ENCODE results near the gene MYO3B. TPM values are rescaled to one million over a fixed set of nuclear protein-coding genes. Genes with fewer than 3 reads are reported as not detected.

MYO3B gene
- total RNA-seq, 1 donor from 2014 or later = not detected

- Mint-ChIP-seq H3K27ac (no peak overlapping the region), H3K9me3 (no peaks in the 10 kb centered on the region), H3K27me3 (peaks cover 4% of the 10 kb centered on the region), H3K4me1 (no peaks in the 10 kb centered on the region), H3K4me3 (no peak overlapping the region), H3K36me3 (ENCODE audit: low read depth) (no peaks in the 10 kb centered on the region)
- ChIA-PET POLR2A (no interaction called here), CTCF (no interaction called here)
- no peak for DNase-seq
- no peak for TF ChIP-seq CTCF (IDR thresholded peaks at IDR 0.05)
- intact Hi-C loops (cut with micrococcal nuclease) = no loop called here
- no peak for ATAC-seq (ENCODE audit: low read depth)
Measured at GRCh38 chr2:170247333-170247732, 69.4 kb downstream of the MYO3B start.

DNA sequence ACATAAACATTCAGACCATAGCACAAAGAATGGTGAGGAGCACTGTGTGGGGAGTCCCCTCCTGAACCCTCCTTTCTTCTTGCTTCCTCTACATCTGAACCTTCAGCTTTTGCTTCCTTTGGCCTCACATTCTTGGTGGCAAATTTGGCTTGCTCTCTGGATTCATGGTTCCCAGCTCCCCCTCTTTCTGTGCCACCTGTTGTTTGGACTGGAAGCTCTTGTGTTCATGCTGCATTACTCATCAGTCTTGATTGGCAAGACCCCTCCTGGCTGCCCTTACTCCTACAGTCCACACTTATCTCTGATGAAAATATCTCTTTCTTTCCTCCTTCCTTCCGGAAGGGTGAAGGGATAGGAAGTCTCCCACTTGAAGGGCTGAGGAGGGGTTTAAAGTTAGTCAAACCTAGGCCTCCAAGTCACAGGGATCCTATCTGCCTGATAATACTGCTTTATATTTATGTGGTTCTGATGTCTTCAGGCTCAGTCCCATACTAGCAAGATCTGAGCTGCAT is 70.0 kb downstream of the MYO3B start:
- H3K36me3 Mint-ChIP-seq (ENCODE audit: low read depth) = no peaks in the 10 kb centered on the region
- ChIA-PET CTCF (no interaction called here), POLR2A (no interaction called here)
- peaks cover 4% of the 10 kb centered on the region for H3K27me3 Mint-ChIP-seq
- no peak overlapping the region for H3K27ac Mint-ChIP-seq
- H3K4me3 Mint-ChIP-seq = no peak overlapping the region
- H3K9me3 Mint-ChIP-seq = no peaks in the 10 kb centered on the region
- intact Hi-C loops (cut with micrococcal nuclease) = no loop called here
- ATAC-seq (ENCODE audit: low read depth) (no peak), DNase-seq (no peak)
- no peak for TF ChIP-seq CTCF (IDR thresholded peaks at IDR 0.05)
- H3K4me1 Mint-ChIP-seq = no peaks in the 10 kb centered on the region

GRCh38 chr2:170248574-170249393 is 70.8 kb downstream of the MYO3B start:
- no peaks in the 10 kb centered on the region for H3K36me3 Mint-ChIP-seq (ENCODE audit: low read depth)
- DNase-seq (no peak), ATAC-seq (ENCODE audit: low read depth) (no peak)
- ChIA-PET CTCF (no interaction called here), POLR2A (no interaction called here)
- TF ChIP-seq CTCF (IDR thresholded peaks at IDR 0.05) = no peak
- peaks cover 6% of the 10 kb centered on the region for H3K27me3 Mint-ChIP-seq
- no peak overlapping the region for H3K4me3 Mint-ChIP-seq
- intact Hi-C loops (cut with micrococcal nuclease) = no loop called here
- no peaks in the 10 kb centered on the region for H3K4me1 Mint-ChIP-seq
- no peaks in the 10 kb centered on the region for H3K9me3 Mint-ChIP-seq
- no peak overlapping the region for H3K27ac Mint-ChIP-seq

GRCh38 chr2:170249761-170250160 is 71.8 kb downstream of the MYO3B start:
- POLR2A ChIA-PET = no interaction called here
- H3K4me3 Mint-ChIP-seq = no peak overlapping the region
- DNase-seq = no peak
- no peak for TF ChIP-seq CTCF (IDR thresholded peaks at IDR 0.05)
- no peaks in the 10 kb centered on the region for H3K4me1 Mint-ChIP-seq
- H3K9me3 Mint-ChIP-seq = no peaks in the 10 kb centered on the region
- H3K27ac Mint-ChIP-seq = no peak overlapping the region
- no peaks in the 10 kb centered on the region for H3K36me3 Mint-ChIP-seq (ENCODE audit: low read depth)
- CTCF ChIA-PET = no interaction called here
- intact Hi-C loops (cut with micrococcal nuclease) = no loop called here
- H3K27me3 Mint-ChIP-seq = peaks cover 4% of the 10 kb centered on the region
- no peak for ATAC-seq (ENCODE audit: low read depth)

DNA sequence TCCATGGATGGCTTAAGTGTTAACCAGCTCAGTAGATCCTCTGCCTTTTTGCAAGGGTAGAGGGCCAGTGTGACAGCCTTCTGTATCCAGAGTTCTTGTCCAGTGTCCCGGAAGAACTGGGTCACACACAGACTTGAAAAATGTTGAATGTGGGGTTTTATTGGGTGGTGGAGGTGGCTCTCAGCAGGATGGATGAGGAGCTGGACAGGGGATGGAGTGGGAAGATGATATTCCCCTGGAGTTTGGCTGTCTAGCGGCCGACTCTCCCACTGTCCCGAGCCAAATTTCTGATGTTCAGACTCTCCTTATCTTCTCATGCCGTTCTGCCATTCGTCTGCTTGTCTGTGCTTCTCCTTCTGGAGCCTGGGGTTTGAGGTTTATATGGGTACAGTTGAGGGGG is 72.6 kb downstream of the MYO3B start:
- TF ChIP-seq CTCF (IDR thresholded peaks at IDR 0.05) = no peak
- Mint-ChIP-seq H3K4me3 (no peak overlapping the region), H3K27ac (no peak overlapping the region), H3K9me3 (no peaks in the 10 kb centered on the region), H3K4me1 (no peaks in the 10 kb centered on the region), H3K36me3 (ENCODE audit: low read depth) (no peaks in the 10 kb centered on the region), H3K27me3 (peaks cover 2% of the 10 kb centered on the region)
- ChIA-PET POLR2A (no interaction called here), CTCF (no interaction called here)
- intact Hi-C loops (cut with micrococcal nuclease) = no loop called here
- no peak for ATAC-seq (ENCODE audit: low read depth)
- DNase-seq = no peak

Data from activated B cell treated with CpG ODN at 0.5 μM for 24 hours (primary cell).